ENCODE measurements around the gene GH2. TPM values are rescaled to one million over a fixed set of nuclear protein-coding genes. Genes with fewer than 3 reads are reported as not detected.

The GH2 gene
- total and polyA plus RNA-seq, 2 experiments from 2014 or later: 0.59 to 2.3 TPM

DNA sequence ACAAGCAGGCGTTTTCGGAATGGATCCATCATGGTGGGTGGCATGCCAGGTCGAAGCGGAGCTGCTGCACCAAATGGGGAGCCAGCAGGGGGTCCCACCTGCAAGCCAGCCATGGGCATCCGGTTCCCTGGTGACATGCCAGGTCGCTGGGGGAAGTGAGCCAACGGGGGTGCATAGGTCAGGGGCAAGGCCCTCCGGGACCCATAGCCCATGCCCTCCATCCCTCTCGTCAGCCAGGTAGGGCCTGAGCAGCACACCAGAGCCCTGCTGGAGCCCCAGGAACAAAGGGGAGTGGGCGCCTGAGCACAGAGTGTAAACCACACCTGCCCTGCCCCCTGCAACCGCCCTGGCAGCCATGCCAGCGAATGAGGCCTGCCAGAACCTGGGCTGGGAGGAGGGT lies 44.3 kb downstream of the GH2 start:
- Mint-ChIP-seq H3K27ac (no peak overlapping the region), H3K9me3 (no peaks in the 10 kb centered on the region), H3K36me3 (ENCODE audit: low read depth) (peaks cover 45% of the 10 kb centered on the region), H3K4me3 (no peak overlapping the region), H3K27me3 (ENCODE audit: insufficient read depth, low read depth, poor library complexity) (peaks cover 28% of the 10 kb centered on the region), H3K4me1 (peaks cover 34% of the 10 kb centered on the region)
- Histone ChIP-seq H3K79me2 (replicated peaks; ENCODE audit: insufficient read depth) (peaks cover 44% of the 10 kb centered on the region), H3K27ac (ENCODE audit: low read depth) (no peak overlapping the region), H3F3A (replicated peaks; ENCODE audit: low read depth) (0 out of 2 replicates have a peak, but pooled peaks cover 8% of the 10 kb centered on the region), H3K36me3 (ENCODE audit: insufficient read depth) (peaks cover 5% of the 10 kb centered on the region; the same call in 1 of the 2 replicates), H3K27me3 (ENCODE audit: insufficient read depth) (no peaks in the 10 kb centered on the region), H3K4me2 (no peak overlapping the region), H2AFZ (no peak overlapping the region), H3K9me2 (ENCODE audit: insufficient read depth) (no peaks in the 10 kb centered on the region), H4K20me1 (replicated peaks; ENCODE audit: insufficient read depth) (peaks cover 7% of the 10 kb centered on the region; the same call in 1 of the 2 replicates), H3K4me3 (no peak overlapping the region), H3K4me1 (ENCODE audit: insufficient read depth) (peaks cover 28% of the 10 kb centered on the region)
- DNase-seq (ENCODE audit: low spot score) (no peak), ATAC-seq (no peak)
- TF ChIP-seq EZH2phosphoT487 (IDR thresholded peaks at IDR 0.05; ENCODE audit: unreplicated experiment): no peak
- no peak for TF ChIP-seq STAT1 (IDR thresholded peaks at IDR 0.05; ENCODE audit: unreplicated experiment)

DNA sequence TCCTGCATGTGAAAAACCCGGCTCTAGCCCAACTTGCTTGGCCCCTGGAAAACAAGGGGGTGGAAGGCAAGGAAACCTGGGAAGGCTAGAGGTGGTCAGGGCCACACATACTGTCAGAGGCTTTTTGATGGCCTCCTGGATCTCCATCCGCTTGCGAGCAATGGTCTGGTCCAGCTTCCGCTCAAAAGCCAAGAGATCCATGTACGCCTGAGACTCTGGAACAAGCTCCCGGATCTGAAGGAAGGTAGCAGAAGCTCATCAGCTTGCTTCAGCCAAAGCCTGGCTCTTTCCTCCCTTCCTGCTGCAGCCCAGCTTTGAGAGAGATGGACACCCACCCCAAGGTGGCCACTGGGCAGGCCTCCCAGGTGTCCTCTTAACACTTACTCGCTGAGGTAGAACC lies 44.9 kb downstream of the GH2 start:
- H3K4me3 Mint-ChIP-seq: no peak overlapping the region
- H3F3A ChIP-seq (replicated peaks; ENCODE audit: low read depth): peaks cover 10% of the 10 kb centered on the region; the same call in 1 of the 2 replicates
- peaks cover 11% of the 10 kb centered on the region for H3K36me3 ChIP-seq (ENCODE audit: insufficient read depth)
- H3K4me1 Mint-ChIP-seq: peaks cover 34% of the 10 kb centered on the region
- no peak for ATAC-seq
- no peaks in the 10 kb centered on the region for H3K27me3 ChIP-seq (ENCODE audit: insufficient read depth)
- H3K79me2 ChIP-seq (replicated peaks; ENCODE audit: insufficient read depth): peaks cover 43% of the 10 kb centered on the region
- no peak overlapping the region for H2AFZ ChIP-seq
- H4K20me1 ChIP-seq (replicated peaks; ENCODE audit: insufficient read depth): peaks cover 13% of the 10 kb centered on the region; the same call in 1 of the 2 replicates
- H3K4me1 ChIP-seq (ENCODE audit: insufficient read depth): peaks cover 28% of the 10 kb centered on the region
- H3K9me2 ChIP-seq (ENCODE audit: insufficient read depth): no peaks in the 10 kb centered on the region
- no peaks in the 10 kb centered on the region for H3K9me3 Mint-ChIP-seq
- H3K4me2 ChIP-seq: no peak overlapping the region
- peaks cover 24% of the 10 kb centered on the region for H3K27me3 Mint-ChIP-seq (ENCODE audit: insufficient read depth, low read depth, poor library complexity)
- H3K36me3 Mint-ChIP-seq (ENCODE audit: low read depth): peaks cover 52% of the 10 kb centered on the region
- H3K27ac Mint-ChIP-seq: no peak overlapping the region
- H3K4me3 ChIP-seq: no peak overlapping the region
- no peak overlapping the region for H3K27ac ChIP-seq (ENCODE audit: low read depth)
- no peak for DNase-seq (ENCODE audit: low spot score)
- TF ChIP-seq POLR2AphosphoS5 (IDR thresholded peaks at IDR 0.05; ENCODE audit: low read depth) (no peak), ZNF331 (CRISPR knock-in tag; IDR thresholded peaks at IDR 0.05; ENCODE audit: low read depth) (no peak), CREB1 (CRISPR knock-in tag; IDR thresholded peaks at IDR 0.05; ENCODE audit: low read depth) (no peak), STAT1 (IDR thresholded peaks at IDR 0.05; ENCODE audit: unreplicated experiment) (no peak), JUNB (IDR thresholded peaks at IDR 0.05; ENCODE audit: unreplicated experiment) (no peak), NANOG (IDR thresholded peaks at IDR 0.05; ENCODE audit: borderline replicate concordance) (no peak), ZNF114 (CRISPR knock-in tag; IDR thresholded peaks at IDR 0.05) (no peak), EZH2 (IDR thresholded peaks at IDR 0.05; ENCODE audit: low read depth, unreplicated experiment) (no peak)
- TF ChIP-seq, protein P1, sequence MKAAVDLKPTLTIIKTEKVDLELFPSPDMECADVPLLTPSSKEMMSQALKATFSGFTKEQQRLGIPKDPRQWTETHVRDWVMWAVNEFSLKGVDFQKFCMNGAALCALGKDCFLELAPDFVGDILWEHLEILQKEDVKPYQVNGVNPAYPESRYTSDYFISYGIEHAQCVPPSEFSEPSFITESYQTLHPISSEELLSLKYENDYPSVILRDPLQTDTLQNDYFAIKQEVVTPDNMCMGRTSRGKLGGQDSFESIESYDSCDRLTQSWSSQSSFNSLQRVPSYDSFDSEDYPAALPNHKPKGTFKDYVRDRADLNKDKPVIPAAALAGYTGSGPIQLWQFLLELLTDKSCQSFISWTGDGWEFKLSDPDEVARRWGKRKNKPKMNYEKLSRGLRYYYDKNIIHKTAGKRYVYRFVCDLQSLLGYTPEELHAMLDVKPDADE (IDR thresholded peaks at IDR 0.05): no peak
- TF ChIP-seq, protein P2, sequence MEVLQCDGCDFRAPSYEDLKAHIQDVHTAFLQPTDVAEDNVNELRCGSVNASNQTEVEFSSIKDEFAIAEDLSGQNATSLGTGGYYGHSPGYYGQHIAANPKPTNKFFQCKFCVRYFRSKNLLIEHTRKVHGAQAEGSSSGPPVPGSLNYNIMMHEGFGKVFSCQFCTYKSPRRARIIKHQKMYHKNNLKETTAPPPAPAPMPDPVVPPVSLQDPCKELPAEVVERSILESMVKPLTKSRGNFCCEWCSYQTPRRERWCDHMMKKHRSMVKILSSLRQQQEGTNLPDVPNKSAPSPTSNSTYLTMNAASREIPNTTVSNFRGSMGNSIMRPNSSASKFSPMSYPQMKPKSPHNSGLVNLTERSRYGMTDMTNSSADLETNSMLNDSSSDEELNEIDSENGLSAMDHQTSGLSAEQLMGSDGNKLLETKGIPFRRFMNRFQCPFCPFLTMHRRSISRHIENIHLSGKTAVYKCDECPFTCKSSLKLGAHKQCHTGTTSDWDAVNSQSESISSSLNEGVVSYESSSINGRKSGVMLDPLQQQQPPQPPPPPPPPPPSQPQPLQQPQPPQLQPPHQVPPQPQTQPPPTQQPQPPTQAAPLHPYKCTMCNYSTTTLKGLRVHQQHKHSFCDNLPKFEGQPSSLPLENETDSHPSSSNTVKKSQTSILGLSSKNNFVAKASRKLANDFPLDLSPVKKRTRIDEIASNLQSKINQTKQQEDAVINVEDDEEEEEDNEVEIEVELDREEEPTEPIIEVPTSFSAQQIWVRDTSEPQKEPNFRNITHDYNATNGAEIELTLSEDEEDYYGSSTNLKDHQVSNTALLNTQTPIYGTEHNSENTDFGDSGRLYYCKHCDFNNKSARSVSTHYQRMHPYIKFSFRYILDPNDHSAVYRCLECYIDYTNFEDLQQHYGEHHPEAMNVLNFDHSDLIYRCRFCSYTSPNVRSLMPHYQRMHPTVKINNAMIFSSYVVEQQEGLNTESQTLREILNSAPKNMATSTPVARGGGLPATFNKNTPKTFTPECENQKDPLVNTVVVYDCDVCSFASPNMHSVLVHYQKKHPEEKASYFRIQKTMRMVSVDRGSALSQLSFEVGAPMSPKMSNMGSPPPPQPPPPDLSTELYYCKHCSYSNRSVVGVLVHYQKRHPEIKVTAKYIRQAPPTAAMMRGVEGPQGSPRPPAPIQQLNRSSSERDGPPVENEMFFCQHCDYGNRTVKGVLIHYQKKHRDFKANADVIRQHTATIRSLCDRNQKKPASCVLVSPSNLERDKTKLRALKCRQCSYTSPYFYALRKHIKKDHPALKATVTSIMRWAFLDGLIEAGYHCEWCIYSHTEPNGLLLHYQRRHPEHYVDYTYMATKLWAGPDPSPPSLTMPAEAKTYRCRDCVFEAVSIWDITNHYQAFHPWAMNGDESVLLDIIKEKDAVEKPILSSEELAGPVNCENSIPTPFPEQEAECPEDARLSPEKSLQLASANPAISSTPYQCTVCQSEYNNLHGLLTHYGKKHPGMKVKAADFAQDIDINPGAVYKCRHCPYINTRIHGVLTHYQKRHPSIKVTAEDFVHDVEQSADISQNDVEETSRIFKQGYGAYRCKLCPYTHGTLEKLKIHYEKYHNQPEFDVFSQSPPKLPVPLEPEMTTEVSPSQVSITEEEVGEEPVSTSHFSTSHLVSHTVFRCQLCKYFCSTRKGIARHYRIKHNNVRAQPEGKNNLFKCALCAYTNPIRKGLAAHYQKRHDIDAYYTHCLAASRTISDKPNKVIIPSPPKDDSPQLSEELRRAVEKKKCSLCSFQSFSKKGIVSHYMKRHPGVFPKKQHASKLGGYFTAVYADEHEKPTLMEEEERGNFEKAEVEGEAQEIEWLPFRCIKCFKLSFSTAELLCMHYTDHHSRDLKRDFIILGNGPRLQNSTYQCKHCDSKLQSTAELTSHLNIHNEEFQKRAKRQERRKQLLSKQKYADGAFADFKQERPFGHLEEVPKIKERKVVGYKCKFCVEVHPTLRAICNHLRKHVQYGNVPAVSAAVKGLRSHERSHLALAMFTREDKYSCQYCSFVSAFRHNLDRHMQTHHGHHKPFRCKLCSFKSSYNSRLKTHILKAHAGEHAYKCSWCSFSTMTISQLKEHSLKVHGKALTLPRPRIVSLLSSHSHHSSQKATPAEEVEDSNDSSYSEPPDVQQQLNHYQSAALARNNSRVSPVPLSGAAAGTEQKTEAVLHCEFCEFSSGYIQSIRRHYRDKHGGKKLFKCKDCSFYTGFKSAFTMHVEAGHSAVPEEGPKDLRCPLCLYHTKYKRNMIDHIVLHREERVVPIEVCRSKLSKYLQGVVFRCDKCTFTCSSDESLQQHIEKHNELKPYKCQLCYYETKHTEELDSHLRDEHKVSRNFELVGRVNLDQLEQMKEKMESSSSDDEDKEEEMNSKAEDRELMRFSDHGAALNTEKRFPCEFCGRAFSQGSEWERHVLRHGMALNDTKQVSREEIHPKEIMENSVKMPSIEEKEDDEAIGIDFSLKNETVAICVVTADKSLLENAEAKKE (CRISPR knock-in tag; IDR thresholded peaks at IDR 0.05): no peak
- TF ChIP-seq, protein P3, sequence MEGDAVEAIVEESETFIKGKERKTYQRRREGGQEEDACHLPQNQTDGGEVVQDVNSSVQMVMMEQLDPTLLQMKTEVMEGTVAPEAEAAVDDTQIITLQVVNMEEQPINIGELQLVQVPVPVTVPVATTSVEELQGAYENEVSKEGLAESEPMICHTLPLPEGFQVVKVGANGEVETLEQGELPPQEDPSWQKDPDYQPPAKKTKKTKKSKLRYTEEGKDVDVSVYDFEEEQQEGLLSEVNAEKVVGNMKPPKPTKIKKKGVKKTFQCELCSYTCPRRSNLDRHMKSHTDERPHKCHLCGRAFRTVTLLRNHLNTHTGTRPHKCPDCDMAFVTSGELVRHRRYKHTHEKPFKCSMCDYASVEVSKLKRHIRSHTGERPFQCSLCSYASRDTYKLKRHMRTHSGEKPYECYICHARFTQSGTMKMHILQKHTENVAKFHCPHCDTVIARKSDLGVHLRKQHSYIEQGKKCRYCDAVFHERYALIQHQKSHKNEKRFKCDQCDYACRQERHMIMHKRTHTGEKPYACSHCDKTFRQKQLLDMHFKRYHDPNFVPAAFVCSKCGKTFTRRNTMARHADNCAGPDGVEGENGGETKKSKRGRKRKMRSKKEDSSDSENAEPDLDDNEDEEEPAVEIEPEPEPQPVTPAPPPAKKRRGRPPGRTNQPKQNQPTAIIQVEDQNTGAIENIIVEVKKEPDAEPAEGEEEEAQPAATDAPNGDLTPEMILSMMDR (conservative IDR thresholded peaks at IDR 0.05; ENCODE audit: low read depth in 2 of 2): no peak

Measured in GM23338 (cell line).